Type B pancreatic cell (in vitro differentiated cells): ENCODE data around the gene ZNF175. TPM values are rescaled to one million over a fixed set of nuclear protein-coding genes. Genes with fewer than 3 reads are reported as not detected.

Experiments
- DNase-seq: peaks from one replicate; pipeline ENCODE4 v3.0.0; 2021; ENCODE audit warnings: mixed read lengths; ENCODE audit not compliant: unreplicated experiment; ENCODE audit errors: extremely low spot score
- H3K27ac Mint-ChIP-seq: 2 replicates; pipeline ENCODE4 v1.8.0; 2021; ENCODE audit warnings: mild to moderate bottlenecking, mixed read lengths
- H3K27me3 Mint-ChIP-seq: 2 replicates; pipeline ENCODE4 v1.8.0; 2021; ENCODE audit warnings: mixed read lengths
- H3K36me3 Mint-ChIP-seq: 2 replicates; pipeline ENCODE4 v1.8.0; 2021; ENCODE audit warnings: mixed read lengths
- H3K4me1 Mint-ChIP-seq: one replicate; pipeline ENCODE4 v1.8.0; 2021; ENCODE audit warnings: mixed read lengths; ENCODE audit not compliant: unreplicated experiment
- H3K4me3 Mint-ChIP-seq: 2 replicates; pipeline ENCODE4 v1.8.0; 2021; ENCODE audit warnings: mild to moderate bottlenecking, mixed read lengths
- H3K9me3 Mint-ChIP-seq: 2 replicates; pipeline ENCODE4 v1.8.0; 2021; ENCODE audit warnings: mixed read lengths
- total RNA-seq: library from RNA; stranded (reverse); gene quantifications from 2 replicates; pipeline ENCODE4 v1.2.1, GENCODE V29; 2021; ENCODE audit warnings: low replicate concordance
- TF ChIP-seq, protein P1 (sequence below): fragments of 200-600 bp; sonication (generic); conservative IDR thresholded peaks from 2 replicates; pipeline ENCODE4 v1.5.0; 2021; ENCODE audit warnings: antibody characterized with exemption, mild to moderate bottlenecking

Gene ZNF175
- total RNA-seq, 1 donor from 2014 or later: 14.0 TPM

DNA sequence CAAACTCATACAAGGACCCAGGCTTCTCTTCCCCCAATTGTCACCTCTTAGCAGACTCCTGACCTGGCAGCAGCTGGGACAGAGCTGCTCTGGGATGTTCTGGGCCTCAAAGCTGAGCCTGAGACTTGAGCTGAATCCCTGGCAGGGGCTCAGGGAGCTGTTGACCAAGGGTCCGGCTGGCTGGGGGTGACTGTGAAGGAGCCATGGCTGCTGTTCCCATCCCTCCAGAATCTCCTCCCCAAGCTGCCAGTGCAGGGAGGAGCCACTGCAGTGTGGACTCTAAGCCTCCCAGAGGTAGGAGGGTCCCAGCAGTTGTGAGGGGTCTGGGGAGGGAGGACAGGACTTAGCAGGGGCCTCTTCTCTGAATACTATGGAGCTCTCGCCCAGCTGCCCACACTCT is 41.8 kb upstream of the ZNF175 start:
- TF ChIP-seq, protein P1, sequence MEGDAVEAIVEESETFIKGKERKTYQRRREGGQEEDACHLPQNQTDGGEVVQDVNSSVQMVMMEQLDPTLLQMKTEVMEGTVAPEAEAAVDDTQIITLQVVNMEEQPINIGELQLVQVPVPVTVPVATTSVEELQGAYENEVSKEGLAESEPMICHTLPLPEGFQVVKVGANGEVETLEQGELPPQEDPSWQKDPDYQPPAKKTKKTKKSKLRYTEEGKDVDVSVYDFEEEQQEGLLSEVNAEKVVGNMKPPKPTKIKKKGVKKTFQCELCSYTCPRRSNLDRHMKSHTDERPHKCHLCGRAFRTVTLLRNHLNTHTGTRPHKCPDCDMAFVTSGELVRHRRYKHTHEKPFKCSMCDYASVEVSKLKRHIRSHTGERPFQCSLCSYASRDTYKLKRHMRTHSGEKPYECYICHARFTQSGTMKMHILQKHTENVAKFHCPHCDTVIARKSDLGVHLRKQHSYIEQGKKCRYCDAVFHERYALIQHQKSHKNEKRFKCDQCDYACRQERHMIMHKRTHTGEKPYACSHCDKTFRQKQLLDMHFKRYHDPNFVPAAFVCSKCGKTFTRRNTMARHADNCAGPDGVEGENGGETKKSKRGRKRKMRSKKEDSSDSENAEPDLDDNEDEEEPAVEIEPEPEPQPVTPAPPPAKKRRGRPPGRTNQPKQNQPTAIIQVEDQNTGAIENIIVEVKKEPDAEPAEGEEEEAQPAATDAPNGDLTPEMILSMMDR: no peak
- Mint-ChIP-seq H3K36me3 (no peaks in the 10 kb centered on the region), H3K9me3 (no peaks in the 10 kb centered on the region), H3K27ac (no peak overlapping the region), H3K4me1 (no peaks in the 10 kb centered on the region), H3K27me3 (peaks cover 22% of the 10 kb centered on the region), H3K4me3 (no peak overlapping the region)
- no peak for DNase-seq

DNA sequence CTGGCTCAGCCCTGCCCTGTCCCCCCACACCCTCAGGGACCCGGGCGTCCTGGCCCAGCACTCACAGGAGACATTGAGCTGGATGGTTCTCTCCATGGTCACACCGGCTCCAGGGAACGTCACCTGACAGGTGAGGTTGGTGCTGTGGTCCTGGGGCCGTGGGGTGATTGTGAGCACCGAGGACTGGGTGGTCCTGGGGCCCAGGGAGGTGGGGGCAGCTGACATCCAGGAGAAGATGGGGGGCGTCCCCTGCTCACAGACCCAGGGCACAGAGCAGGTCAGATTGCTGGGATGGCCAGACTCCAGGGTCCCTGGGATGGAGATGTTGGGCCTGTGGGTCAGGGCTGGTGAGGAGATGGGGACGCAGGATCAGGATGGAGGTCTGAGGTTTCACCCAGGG is 40.5 kb upstream of the ZNF175 start:
- H3K4me1 Mint-ChIP-seq: no peaks in the 10 kb centered on the region
- TF ChIP-seq, protein P1: no peak
- H3K9me3 Mint-ChIP-seq: no peaks in the 10 kb centered on the region
- DNase-seq: no peak
- H3K27ac Mint-ChIP-seq: no peak overlapping the region
- no peak overlapping the region for H3K4me3 Mint-ChIP-seq
- H3K27me3 Mint-ChIP-seq: peaks cover 22% of the 10 kb centered on the region
- no peaks in the 10 kb centered on the region for H3K36me3 Mint-ChIP-seq

DNA sequence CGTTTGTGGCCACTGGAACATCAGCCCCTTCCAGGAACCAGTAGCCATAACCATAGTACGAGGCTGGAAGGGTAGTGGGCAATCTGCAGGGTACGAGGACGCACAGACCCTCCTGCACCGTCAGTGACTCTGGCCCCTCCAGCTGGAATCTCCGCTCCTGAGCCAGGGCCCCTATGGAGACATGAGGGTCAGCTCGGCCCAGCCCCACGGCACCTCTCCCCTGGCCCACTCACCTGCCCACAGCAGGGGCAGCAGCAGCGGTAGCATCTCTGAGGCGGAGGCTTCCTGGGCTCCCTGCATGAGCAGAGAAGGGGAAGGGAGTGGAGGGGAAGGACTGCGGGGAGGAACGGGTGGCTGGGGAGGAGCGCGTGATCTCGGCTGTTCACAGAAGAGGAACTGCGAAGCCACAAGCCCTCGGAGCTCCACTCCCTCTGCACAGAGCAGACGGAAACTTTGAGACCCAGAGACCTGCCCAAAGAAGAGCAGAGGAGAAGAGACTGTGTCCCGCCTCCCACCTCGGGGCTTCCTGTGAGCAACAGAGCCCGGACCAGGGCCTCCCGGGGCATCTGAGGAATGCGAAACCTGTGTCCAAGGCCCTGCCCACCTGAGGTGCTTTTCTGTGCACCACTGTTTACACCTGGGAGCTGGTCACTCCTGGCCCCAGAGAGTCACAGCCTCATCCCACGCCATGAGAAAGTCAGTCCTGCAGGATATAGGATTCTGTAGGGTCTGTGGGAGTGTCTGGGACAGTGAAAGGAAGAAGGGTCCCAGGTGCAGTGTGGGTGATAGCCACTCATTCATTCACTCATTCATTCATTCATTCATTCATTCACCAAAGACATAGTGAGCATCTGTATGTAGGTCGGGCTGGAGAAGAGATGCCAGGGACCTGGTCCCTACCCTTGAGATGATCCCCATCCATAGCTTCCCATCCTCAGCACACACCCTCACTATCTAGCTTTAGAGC is 39.5 kb upstream of the ZNF175 start, which contains the start of gene SIGLEC6:
Gene SIGLEC6 (minus strand): TSS at position 322 of the 967 bp plus-strand sequence. CDS start 22 bp downstream, at position 300.
- H3K27me3 Mint-ChIP-seq: peaks cover 22% of the 10 kb centered on the region
- no peaks in the 10 kb centered on the region for H3K9me3 Mint-ChIP-seq
- no peaks in the 10 kb centered on the region for H3K4me1 Mint-ChIP-seq
- TF ChIP-seq, protein P1: no peak
- no peak within 1 kb of the TSS for H3K27ac Mint-ChIP-seq
- no peak for DNase-seq
- no peak within 1 kb of the TSS for H3K4me3 Mint-ChIP-seq
- H3K36me3 Mint-ChIP-seq: no peaks in the 10 kb centered on the region

DNA sequence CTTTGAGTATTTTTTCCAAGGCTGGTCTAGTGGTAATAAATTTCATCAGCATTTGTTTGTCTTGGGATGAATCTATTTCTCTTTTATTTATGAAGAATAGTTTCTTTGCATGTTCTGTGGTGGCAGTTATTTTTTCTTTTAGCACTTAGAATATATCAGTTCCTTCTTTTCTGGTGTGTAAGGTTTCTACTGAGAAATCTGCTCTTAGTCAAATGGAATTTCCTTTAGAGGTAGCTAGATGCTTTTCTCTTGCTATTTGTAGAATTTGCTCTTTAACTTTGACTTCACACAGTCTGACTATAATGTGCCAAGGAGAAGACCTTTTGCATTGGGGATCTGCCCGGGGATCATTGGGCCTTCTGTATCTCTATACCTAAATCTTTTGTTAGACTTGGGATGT is 35.5 kb upstream of the ZNF175 start:
- no peak for DNase-seq
- H3K27ac Mint-ChIP-seq: no peak overlapping the region
- H3K27me3 Mint-ChIP-seq: peaks cover 18% of the 10 kb centered on the region
- H3K9me3 Mint-ChIP-seq: no peaks in the 10 kb centered on the region
- no peaks in the 10 kb centered on the region for H3K4me1 Mint-ChIP-seq
- TF ChIP-seq, protein P1: no peak
- no peak overlapping the region for H3K4me3 Mint-ChIP-seq
- H3K36me3 Mint-ChIP-seq: no peaks in the 10 kb centered on the region

DNA sequence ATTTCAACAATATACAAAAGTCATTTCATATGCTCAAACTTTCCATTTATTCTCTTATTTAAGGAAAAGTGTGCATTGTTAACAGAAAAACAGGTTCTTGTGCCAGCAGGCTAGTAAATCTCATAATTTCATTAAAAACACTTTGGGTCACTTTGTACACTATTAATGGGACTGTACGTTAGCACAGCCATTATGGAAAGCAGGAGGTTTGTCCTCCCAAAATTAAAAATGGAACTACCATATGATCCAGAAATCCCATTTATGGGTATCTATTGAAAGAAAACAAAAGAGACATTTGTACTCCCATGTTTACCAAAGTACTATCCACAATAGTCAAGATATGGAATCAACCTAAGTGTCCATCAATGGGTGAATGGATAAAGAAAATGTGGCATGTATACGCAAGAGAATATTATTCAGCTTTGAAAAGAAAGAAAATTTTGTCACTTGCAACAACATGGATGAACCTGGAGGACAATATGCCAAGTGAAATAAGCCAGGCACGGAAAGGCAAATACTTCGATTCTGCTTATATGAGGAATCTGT is 31.2 kb upstream of the ZNF175 start:
- Mint-ChIP-seq H3K4me1 (no peaks in the 10 kb centered on the region), H3K36me3 (no peaks in the 10 kb centered on the region), H3K27ac (no peak overlapping the region), H3K9me3 (peaks cover 4% of the 10 kb centered on the region), H3K27me3 (peaks cover 20% of the 10 kb centered on the region), H3K4me3 (no peak overlapping the region)
- TF ChIP-seq, protein P1: no peak
- DNase-seq: no peak
